T-helper 2 cell (primary cell): ENCODE measurements around the gene SPATA2L.
"Not testable (repeated sequence)": the region's sequence is repeated elsewhere in the genome, so short reads cannot be mapped to it uniquely, and the experiment has no call there.

Experiments
- DNase-seq, 5 experiments: peaks; one replicate each; pipeline versions ENCODE4 v3.0.0 to v3.0.0-alpha.2; 2012 to 2022

Gene SPATA2L

DNA sequence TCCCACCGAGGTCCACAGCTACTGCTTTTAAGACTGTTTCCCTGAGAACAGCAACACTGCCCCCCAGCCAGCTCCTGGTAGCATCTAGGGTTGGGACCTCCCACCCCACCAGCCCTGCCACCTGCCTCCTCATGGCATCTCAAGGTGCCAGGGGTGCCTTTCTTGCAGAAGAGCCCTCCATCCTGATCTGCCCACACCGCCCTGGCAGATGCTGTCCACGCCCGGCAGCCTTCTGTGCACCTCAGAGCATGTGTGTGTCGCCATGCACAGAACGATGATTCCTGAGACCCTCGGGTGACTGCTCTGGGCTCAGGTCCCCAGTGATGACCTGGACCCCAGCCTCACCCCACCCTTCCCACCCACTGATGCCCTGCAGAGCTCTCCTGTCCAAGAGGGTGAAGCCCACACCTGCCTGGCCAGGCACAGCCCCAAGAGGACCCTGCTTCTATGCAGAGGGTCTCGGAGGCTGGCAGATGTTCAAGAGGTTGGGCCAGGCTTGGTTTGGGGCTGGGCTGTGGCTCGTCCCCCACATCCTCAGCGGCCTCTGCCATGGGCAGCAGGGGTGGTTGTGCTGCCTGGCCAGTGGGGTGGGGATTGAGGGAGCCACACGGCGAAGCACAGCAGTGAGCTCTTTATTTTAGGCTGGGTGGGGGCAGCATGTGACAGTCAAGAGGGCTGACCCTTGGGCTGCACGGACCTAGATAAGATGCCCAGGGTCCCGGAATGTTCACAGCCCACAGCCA lies 5.2 kb upstream of the SPATA2L start:
- DNase-seq, result no peak

DNA sequence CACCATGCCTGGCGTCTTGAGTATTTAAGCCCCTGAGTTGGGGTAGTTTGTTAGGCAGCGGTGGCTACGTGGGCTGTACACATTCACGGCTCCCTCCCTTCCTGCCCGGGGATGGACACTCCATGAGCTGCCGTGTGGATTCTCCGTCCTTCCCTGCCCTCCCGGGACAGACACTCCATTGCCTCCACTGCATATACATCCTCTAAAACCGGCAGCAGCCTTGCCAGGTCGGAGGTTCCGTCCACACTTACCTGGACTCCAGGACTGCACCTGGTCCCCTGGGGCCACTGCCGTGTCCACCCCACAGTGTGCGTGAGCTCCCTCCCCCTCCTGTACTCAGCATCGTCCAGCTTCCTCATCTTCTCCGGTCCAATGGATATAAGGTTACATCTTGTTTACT lies 3.5 kb upstream of the SPATA2L start:
- DNase-seq, result no peak

DNA sequence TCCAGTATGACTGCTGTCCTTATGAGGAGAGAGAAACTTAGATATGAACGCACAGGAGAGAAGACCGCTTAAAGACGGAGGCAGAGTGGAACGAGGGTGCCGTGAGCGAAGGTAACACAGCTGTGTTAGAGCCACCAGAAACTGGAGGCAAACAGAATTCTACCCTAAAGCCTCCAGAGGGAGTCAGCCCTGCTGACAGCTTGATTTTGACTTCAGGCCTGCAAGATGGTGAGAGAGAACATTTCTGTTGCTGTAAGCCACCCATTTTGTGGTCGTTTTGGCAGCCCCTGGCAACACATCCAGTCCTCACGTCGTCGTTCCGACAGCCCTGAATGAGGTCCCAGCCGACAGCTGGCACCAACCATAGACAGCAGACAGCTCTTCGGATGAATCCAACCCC lies 2.8 kb upstream of the SPATA2L start:
- no peak for DNase-seq

DNA sequence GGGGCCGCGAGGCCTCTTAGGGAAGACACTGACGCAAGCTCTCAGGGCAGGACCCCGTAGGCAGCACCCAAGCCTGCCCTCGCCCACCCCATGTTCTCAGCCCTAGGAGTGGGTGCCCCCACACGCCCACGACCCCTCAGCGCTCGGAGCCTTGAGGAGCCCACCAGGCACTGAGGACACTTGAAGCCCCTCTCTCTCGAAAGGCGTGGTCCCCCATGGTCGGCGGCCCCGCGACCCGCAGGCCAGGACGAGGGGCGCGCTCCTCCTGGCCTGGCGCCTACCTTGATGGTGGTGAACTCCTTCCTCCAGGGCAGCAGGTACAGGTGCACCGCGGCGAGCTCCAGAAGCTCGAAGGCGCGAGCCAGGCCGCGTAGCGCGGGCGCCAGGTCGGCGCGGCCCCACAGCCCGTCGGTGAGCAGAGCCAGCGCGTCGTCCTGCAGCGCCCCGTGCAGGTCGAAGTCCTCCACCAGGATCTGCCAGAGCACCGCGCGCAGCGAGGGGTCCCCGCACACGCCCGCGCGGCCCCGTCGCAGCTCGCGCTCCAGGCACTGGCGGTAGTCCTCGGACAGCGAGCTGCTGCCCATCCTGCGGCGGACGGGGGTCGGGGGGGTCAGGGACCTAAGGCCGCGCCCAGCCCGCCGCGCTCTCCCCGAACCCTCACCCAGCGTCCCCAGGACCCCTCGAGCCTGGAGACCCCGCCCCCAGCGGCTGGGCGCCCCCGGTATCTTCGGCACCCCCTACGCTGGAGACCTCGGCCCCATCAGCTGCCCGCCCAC lies 668 bp downstream of the SPATA2L start:
- DNase-seq, result peak in 3 of 5 experiments; percentile 49 to 80 (median 52)

DNA sequence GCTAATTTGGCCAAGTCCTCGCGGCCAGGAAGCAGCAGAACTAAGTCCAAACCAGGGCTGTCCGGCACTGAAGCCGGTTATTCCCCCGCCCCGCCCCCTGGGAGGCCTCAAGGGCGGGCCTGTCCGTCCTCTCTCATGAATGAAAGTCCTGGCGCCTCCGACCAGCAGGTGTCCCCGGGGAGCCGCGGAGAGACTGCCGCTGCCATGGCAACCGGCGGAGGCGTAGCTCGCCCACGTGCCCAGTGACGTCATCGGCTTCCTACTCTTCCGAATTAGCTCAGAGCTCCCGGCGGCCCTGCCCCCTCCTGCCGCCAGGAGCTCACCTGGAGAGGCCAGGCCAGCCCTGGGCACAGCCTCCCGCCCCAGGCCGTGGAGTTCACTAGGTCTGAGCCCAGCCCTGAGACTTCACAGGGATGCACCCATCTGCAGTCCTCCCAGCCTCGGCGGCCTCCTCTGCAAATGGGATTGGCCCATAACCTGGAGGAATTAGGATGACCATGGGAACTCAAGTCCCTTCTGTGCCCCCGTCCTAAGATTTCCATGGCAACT lies 1.3 kb downstream of the SPATA2L start:
- DNase-seq, result peak; percentile 90 to 97 (median 93)

DNA sequence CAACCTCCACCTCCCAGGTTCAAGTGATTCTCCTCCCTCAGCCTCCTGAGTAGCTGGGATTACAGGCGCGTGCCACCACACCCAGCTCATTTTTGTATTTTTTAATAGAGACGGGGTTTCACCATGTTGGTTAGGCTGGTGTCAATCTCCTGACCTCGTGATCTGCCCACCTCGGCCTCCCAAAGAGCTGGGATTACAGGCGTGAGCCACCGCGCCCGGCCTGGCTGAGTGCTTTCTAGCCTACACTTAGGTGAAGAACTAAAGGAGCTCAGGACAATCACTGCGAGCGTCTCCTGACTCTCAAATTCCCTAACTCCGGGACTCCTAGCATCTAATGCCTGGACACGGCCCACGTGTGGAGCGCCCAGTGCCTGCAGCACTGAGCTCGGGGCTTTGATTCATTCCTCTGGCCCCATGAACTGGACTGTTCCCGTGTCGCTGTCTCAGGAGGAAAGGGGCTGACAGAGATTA lies 1.8 kb downstream of the SPATA2L start:
- not testable (repeated sequence) for DNase-seq

DNA sequence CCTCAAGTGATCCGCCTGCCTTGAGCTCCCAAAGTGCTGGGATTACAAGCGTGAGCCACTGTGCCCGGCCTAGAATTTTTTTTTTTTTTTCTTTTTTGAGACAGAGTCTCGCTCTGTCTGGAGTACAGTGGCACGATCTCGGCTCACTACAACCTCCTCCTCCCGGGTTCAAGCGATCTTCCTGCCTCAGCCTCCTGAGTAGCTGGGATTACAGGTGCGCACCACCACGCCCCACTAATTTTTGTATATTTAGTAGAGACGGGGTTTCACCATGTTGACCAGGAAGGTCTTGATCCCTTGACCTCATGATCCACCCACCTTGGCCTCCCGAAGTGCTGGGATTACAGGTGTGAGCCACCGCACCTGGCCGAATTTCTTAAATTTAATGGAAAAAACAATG lies 2.8 kb downstream of the SPATA2L start:
- DNase-seq, result not testable (repeated sequence)

DNA sequence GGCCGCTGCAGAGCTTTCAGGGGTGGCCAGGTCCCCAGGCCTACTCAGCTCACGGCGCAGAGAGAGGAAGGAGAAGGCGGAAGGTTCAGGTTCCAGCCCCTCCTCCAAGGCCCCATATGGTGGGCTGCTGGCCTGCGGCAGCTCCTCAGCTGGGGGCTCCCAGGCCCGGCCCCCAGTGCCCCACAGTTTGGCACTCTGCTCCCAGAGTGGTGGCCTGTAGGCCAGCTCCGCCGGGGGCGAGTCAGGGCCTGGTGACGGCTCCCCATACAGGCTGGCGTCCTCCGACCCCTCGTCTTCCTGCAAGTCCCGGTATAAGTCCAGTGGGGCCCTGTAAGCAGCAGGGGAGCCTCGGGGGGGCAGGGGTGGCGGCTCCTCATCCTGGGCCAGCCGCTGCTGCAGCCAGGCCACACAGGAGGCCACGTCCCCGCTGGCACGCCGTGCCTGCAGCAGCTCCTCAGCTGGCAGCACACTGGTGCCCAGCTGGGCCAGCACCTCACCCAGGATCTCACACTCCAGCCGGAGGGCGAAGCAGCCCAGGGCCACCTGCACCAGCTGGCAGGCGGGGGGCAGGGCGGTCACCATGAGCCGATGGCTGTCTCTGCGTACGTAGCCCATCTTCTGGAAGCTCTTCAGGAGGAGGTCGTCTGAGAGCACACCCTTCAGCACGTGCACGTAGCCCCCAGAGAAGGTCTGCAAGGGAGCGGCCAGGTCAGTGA lies 3.7 kb downstream of the SPATA2L start:
- no peak for DNase-seq

DNA sequence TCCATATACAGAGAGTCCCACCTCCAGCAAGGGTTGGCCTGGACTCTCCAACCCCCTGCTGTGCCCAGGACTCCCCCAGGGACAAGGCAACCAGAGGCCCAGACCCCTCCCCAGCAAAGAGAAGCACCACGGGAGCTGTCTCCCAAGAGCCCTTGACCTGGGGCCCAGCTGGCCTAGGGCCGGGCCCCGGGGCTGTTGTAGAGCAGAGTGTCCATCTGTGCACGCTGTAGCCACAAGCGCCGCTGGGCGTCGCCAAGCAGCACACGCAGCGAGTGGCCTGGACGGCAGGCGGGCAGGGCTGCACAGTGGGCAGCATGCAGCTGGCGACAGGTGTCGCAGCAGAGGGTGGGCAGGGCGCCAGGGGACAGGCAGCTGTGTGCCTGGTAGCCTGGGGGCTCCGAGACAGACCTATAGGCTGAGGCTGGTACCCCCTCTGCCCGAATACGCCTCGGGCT lies 4.3 kb downstream of the SPATA2L start:
- no peak for DNase-seq

DNA sequence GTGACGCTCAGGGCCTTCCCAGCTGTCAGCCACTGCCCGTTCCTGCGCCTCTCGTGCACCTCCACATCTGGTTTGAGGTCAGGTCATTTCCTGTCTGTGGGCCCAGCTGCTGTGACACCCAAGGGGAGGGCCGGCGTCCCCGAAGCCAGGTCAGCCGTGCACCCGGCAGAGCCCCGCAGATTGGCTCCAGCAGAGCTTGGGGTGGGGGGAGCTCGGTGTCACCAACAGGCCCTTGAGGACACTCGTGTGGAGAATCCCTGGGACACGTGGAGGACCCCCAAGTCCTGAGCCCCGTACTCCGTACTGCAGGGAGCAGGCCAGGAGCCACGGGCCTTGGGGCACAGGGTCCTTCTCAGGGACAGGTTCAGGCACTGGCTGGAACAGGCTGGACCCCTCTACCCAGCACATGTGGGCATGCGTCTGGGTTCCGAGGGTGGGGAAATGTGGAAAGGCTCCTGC lies 4.8 kb downstream of the SPATA2L start:
- DNase-seq, result peak in 2 of 5 experiments; percentile 66 to 72

DNA sequence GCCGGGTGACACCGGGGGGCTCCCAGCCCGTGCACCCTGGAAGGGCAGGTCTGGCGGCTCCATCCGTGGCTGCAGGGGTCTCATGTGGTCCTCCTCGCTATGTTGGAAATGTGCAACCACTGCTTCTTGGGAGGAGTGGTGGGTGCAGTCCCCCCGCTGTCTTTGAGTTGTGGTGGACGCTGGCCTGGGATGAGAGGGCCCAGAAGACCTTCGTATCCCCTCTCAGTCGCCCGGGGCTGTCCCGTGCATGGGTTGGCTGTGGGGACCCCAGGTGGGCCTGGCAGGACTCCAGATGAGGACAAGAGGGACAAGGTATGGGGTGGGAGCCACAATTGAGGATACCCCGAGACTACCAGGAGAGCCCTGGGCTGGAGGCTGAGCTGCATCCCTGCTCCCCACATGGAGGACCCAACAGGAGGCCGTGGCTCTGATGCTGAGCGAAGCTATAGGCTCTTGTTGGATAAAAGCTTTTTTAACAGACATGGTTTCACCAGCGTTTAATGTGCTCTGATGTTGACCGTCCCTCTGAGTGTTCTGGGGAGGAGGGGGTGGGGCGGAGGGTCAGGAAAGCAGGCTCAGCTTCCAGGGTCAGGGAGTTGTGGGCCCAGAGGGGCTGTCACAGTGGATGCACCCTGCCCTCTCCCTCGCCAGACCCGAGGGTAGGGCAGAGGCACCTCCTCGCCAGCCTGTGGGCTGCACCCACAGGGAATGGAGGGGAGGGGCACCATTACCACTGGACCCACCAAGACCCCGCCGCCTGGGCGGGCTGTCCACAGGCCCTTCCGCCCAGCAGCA lies 5.4 kb downstream of the SPATA2L start:
- no peak for DNase-seq

DNA sequence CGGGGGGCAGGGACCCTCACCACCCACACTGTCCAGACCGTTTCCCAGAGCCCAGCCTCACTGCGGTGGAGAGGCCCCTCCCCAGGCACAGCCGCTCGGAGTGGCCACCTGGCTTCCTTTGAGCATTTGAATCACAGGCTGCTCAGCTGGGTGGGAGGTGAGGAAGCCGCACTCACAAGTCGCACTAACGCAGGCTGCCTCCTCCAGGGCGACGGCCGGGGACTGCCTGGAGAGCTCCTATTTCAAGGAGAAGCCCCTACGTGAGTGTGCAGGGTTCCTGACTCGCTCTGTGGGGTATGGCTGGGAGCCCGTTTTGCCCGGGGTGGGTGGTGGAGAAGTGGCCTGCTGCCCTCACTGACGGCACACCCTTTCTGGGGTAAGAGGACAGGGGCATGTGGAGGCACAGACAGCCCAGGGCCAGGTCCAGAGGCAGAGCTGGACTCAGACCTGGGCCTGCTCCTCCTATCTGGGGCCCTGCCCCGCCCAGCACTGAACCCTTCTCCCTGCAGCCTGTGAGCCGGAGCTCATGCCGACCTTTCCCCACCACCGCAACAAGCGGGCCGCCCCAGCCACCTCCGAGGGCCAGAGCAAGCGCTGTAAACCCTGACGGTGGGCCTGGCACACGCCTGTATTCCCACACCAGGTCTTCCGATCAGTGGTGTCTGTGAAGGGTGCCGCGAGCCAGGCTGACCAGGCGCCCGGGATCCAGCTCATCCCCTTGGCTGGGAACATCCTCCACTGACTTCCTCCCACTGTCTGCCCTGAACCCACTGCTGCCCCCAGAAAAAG lies 6.2 kb downstream of the SPATA2L start:
- no peak for DNase-seq

DNA sequence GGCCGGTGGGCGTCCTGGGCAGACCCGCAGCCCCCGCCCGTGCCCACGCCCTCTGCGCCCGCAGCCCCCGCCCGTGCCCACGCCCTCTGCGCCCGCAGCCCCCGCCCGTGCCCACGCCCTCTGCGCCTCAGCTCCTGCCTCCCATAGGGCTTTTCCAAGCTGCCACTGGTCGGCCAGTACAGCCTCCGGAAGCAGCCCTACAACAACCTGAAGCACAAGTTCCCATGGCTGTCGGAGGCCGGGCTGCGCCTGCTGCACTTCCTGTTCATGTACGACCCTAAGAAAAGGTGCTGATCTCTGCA lies 6.8 kb downstream of the SPATA2L start:
- DNase-seq, result not testable (repeated sequence)

DNA sequence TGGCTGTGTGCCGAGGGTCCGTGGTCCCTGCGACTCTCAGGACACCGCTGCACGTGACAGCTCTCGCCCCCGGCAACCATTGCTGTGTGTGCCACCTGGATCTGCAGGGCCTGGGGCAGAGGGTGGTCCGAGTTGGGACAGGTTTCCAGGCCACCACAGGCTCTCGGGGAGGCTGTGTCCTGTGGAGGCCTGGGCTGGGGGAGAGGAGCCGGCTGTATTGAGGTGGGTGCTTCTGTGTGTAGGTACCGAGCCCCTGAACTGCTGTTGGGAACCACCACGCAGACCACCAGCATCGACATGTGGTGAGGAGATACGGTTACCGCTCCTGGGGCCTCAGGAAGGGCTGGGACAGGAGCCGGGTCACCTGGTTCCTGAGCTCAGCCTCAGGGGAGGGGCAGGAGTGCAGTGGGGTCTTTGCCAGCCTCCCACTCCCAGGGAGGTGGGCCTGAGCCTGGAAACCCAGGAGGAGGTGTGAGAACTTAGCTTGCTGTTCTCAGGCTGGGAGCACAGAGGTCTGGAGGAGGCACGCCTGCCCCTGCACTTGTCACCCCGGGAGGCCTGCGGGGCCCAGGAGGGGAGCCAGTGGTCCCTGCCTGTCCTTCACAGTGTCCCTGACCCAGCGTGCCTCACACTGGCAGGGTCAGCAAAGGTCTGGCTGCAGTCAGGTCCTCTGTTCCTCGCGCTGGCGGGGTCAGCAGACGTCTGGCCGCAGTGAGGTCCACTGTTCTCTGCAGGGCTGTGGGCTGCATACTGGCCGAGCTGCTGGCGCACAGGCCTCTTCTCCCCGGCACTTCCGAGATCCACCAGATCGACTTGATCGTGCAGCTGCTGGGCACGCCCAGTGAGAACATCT lies 7.3 kb downstream of the SPATA2L start:
- DNase-seq, result no peak

DNA sequence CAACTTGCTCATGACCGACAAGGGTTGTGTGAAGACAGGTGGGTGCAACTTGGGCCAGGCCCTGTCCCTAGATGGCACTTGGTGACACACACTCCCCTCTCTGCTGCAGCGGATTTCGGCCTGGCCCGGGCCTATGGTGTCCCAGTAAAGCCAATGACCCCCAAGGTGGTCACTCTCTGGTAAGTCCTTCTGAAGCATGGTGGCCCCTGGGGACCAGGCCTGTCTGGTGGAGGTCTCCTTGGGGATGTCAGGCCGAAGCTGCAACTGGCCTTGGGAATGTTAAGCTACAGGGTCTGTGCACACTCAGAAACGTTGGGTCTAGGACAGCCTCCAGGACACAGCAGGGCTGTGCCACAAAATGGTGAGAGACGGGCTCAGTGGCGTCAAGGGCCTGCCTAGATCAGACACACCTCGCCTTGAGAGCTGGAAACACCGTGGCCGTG lies 8.2 kb downstream of the SPATA2L start:
- no peak for DNase-seq

DNA sequence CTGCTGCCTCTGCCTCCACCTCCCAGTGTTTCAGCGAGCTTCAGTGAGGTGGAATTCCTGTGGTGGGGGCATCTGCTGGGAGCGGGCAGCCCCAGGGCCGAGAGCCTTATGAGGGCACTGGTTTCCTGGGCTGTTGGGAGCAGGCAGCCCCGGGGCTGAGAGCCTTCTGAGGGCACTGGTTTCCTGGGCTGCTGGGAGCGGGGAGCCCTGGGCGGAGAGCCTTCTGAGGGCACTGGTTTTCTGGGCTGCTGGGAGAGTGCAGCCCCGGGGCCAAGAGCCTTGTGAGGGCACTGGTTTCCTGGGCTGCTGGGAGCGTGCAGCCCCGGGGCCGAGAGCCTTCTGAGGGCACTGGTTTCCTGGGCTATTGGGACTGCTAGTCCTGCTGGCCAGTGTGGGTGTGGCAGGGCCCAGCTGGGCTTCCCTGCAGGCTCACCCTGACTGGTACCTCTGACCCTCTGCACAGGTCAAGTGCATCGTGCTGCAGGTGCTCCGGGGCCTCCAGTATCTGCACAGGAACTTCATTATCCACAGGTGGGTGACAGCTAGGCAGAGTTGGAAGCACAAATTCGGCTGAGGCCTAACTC lies 9.4 kb downstream of the SPATA2L start:
- no peak for DNase-seq

DNA sequence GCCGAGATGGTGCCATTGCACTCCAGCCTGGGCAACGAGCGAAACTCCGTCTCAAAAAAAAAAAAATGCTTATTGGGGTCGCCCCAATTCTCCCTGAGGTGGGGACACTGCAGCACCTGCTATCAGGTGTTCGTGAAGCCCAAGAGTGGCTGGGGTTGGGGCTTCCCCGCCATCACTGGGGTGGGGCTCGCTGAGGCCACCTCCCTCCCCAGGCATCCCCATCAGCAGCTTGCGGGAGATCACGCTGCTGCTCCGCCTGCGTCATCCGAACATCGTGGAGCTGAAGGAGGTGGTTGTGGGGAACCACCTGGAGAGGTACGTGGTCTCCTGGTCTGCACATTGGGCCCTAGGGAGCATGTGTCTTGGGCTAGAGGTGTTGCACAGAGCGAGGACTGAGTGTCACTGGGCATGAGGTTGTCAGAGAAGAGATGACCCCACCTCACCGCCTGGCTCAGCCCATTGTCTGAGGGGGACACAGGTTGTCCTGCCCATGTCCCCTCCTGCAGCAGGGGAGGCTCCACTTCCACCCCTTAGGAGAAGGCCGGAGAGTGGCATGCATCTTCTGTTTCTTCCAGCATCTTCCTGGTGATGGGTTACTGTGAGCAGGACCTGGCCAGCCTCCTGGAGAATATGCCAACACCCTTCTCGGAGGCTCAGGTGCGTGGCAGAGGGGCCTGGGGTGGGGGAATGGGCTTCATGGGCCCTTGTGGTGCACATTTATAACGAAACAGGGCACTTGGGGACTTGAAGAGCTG lies 10.1 kb downstream of the SPATA2L start:
- no peak for DNase-seq

DNA sequence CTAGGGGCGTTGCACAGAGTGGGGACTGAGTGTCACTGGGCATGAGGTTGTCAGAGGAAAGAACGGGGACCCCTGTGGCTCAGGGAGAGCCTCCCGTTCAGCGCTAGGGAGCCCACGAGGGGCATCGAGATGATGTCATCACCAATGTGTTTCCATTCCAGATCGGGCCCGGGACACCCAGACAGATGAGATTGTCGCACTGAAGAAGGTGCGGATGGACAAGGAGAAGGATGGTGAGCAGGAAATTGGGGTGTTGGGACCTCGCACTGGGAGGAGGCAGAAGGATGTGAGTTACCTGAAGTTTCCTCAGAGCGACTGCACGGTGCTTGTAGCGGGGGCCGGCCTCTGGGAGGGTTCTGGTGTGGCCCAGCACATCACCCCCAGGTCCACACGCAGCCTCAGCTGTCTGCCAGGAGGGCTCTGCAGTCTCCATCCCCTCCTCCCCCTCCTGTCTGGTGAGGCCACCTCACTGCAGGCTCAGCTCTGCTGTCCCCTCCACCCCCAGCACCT lies 11.1 kb downstream of the SPATA2L start:
- no peak for DNase-seq

DNA sequence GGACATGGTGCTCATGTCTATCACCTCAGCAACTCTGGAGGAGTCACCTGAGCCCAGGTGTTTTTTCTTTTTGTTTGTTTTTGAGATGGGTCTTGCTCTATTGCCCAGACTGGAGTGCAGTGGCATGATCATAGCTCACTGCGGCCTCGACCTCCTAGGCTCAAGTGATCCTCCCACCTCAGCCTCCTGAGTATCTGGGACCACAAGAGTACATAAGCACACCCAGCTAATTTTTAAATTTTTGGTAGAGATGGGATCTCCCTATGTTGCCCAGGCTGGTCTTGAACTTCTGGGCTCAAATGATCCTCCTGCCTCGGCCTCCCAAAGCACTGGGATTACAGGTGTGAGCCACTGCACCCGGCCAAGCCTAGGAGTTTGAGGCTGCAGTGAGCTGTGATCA lies 11.9 kb downstream of the SPATA2L start:
- DNase-seq, result not testable (repeated sequence)
